H1 (cell line): ENCODE results near the gene MOCS3. TPM values are rescaled to one million over a fixed set of nuclear protein-coding genes. Genes with fewer than 3 reads are reported as not detected.

ENCODE experiments used
- CTCF ChIA-PET: fragments of 300-600 bp; sonication (Branson Sonifier 250); formaldehyde crosslinking; loops from one replicate; lab custom pipeline; 2021; ENCODE audit not compliant: partially characterized antibody; lab: Charles Lee
- POLR2A ChIA-PET: fragments of 300-600 bp; sonication (Branson Sonifier 250); formaldehyde crosslinking; loops from one replicate; lab custom pipeline; 2021; ENCODE audit warnings: inconsistent platforms; ENCODE audit not compliant: partially characterized antibody; lab: Charles Lee
- DNase-seq, 2 experiments: peaks; one replicate each; pipeline versions ENCODE4 v3.0.0 to v3.0.0-alpha.2; 2010 to 2022; ENCODE audit warnings: low spot score in 2 of 2, low read depth in 1 of 2, mixed read lengths in 1 of 2
- FAIRE-seq: peaks from 2 replicates; lab custom pipeline; 2011; peaks lifted over from hg19 to GRCh38; lab: Jason Lieb, UNC
- H2AFZ ChIP-seq: 2 replicates; pipeline ENCODE4 v1.8.1; 2012; ENCODE audit warnings: low read length, inconsistent platforms
- H2AK5ac ChIP-seq: 2 replicates; pipeline ENCODE4 v1.6.1; 2013; ENCODE audit warnings: low read depth, low read length
- H2BK120ac ChIP-seq: replicated peaks from 2 replicates; pipeline ENCODE3; 2013; ENCODE audit warnings: low read depth, low read length, inconsistent platforms
- H2BK12ac ChIP-seq: 2 replicates; pipeline ENCODE4 v1.6.1; 2013; ENCODE audit warnings: low read depth, low read length
- H2BK15ac ChIP-seq: 2 replicates; pipeline ENCODE4 v1.6.1; 2013; ENCODE audit warnings: low read length
- H2BK20ac ChIP-seq: 2 replicates; pipeline ENCODE4 v1.6.1; 2013; ENCODE audit warnings: low read length
- H2BK5ac ChIP-seq: 2 replicates; pipeline ENCODE4 v1.6.1; 2013; ENCODE audit warnings: low read depth, low read length
- H3K14ac ChIP-seq: 2 replicates; pipeline ENCODE4 v1.6.1; 2013; ENCODE audit warnings: inconsistent platforms; ENCODE audit not compliant: insufficient read length
- H3K18ac ChIP-seq: 2 replicates; pipeline ENCODE4 v1.6.1; 2013; ENCODE audit warnings: low read length; ENCODE audit errors: extremely low read depth
- H3K23ac ChIP-seq: 2 replicates; pipeline ENCODE4 v1.6.1; 2013; ENCODE audit warnings: inconsistent platforms; ENCODE audit not compliant: insufficient read length
- H3K23me2 ChIP-seq: 2 replicates; pipeline ENCODE4 v1.6.1; 2013; ENCODE audit warnings: low read depth, low read length
- H3K27ac ChIP-seq: 2 replicates; pipeline ENCODE4 v1.6.1; 2011; ENCODE audit warnings: low read depth, low read length, inconsistent platforms
- H3K27me3 ChIP-seq, 4 experiments: replicated peaks in 1 of 4; 1 replicate in 1 of 4; 2 replicates in 3 of 4; pipeline versions ENCODE4 v1.6.1 to v1.8.1; 2011 to 2013; ENCODE audit warnings: low read length in 3 of 4, mild to moderate bottlenecking in 3 of 4, inconsistent platforms in 2 of 4, mixed read lengths in 2 of 4, moderate library complexity in 1 of 4; ENCODE audit not compliant: control insufficient read depth in 3 of 4, insufficient read depth in 3 of 4; ENCODE audit errors: extremely low read depth in 1 of 4
- H3K36me3 ChIP-seq, 4 experiments: 2 replicates each; pipeline versions ENCODE4 v1.6.1 to v1.8.1; 2011 to 2013; ENCODE audit warnings: mild to moderate bottlenecking in 4 of 4, low read length in 3 of 4, moderate library complexity in 2 of 4, control low read depth in 1 of 4, inconsistent platforms in 1 of 4; ENCODE audit not compliant: insufficient read depth in 4 of 4, control insufficient read depth in 2 of 4
- H3K4ac ChIP-seq: replicated peaks from 2 replicates; pipeline ENCODE3; 2013; ENCODE audit warnings: low read length, low read depth, mixed read lengths, inconsistent platforms; ENCODE audit not compliant: insufficient read length
- H3K4me1 ChIP-seq, 4 experiments: replicated peaks in 1 of 4; 1 replicate in 1 of 4; 2 replicates in 3 of 4; pipeline versions ENCODE4 v1.6.1 to v1.8.1; 2011 to 2013; ENCODE audit warnings: low read length in 3 of 4, inconsistent platforms in 2 of 4, mixed read lengths in 1 of 4; ENCODE audit not compliant: insufficient read depth in 4 of 4, control insufficient read depth in 3 of 4
- H3K4me2 ChIP-seq, 2 experiments: 2 replicates each; pipeline versions ENCODE4 v1.6.1 to v1.8.1; 2011 to 2013; ENCODE audit warnings: low read depth in 2 of 2, low read length in 2 of 2, control low read depth in 1 of 2, inconsistent platforms in 1 of 2, mild to moderate bottlenecking in 1 of 2; ENCODE audit not compliant: insufficient read depth in 1 of 2
- H3K4me3 ChIP-seq, 4 experiments: fragments of 200-600, 300-600 bp in 1 of 4; sonication (generic), shearing (Covaris generic), sonication (Bioruptor Twin) in 1 of 4; 2 replicates each; pipeline versions ENCODE4 v1.5.1 to v1.8.1; 2011 to 2016; ENCODE audit warnings: low read length in 4 of 4, low read depth in 3 of 4, control low read depth in 2 of 4, inconsistent platforms in 2 of 4, mild to moderate bottlenecking in 2 of 4, mixed read lengths in 1 of 4, moderate library complexity in 1 of 4; ENCODE audit not compliant: insufficient read depth in 2 of 4; ENCODE audit errors: extremely low read depth in 1 of 4
- H3K56ac ChIP-seq: replicated peaks from 2 replicates; pipeline ENCODE3; 2013; ENCODE audit warnings: low read depth, mild to moderate bottlenecking, mixed read lengths, low read length, inconsistent platforms; ENCODE audit not compliant: insufficient read length
- H3K79me1 ChIP-seq: 2 replicates; pipeline ENCODE4 v1.6.1; 2013; ENCODE audit warnings: low read depth, low read length, control low read depth
- H3K79me2 ChIP-seq, 2 experiments: 2 replicates each; pipeline versions ENCODE4 v1.6.1 to v1.8.1; 2012 to 2013; ENCODE audit warnings: low read length in 2 of 2, mild to moderate bottlenecking in 2 of 2, inconsistent platforms in 1 of 2; ENCODE audit not compliant: insufficient read depth in 2 of 2, control insufficient read depth in 1 of 2
- H3K9ac ChIP-seq, 4 experiments: replicated peaks in 1 of 4; 1 replicate in 1 of 4; 2 replicates in 3 of 4; pipeline versions ENCODE4 v1.6.1 to v1.8.1; 2011 to 2013; ENCODE audit warnings: low read depth in 3 of 4, low read length in 3 of 4, control low read depth in 2 of 4, mild to moderate bottlenecking in 2 of 4, moderate library complexity in 2 of 4, inconsistent platforms in 1 of 4; ENCODE audit errors: extremely low read depth in 1 of 4
- H3K9me3 ChIP-seq, 2 experiments: 2 replicates each; pipeline versions ENCODE4 v1.6.1 to v1.8.1; 2012 to 2013; ENCODE audit warnings: mild to moderate bottlenecking in 2 of 2, moderate library complexity in 2 of 2, control low read depth in 1 of 2, inconsistent platforms in 1 of 2, low read depth in 1 of 2, low read length in 1 of 2, mixed read lengths in 1 of 2; ENCODE audit not compliant: insufficient read depth in 2 of 2
- H4K20me1 ChIP-seq, 2 experiments: replicated peaks in 1 of 2; 2 replicates each; pipeline versions ENCODE3 to v1.8.1; 2011 to 2013; ENCODE audit warnings: inconsistent platforms in 2 of 2, low read length in 2 of 2, mild to moderate bottlenecking in 1 of 2; ENCODE audit not compliant: insufficient read depth in 2 of 2, control insufficient read depth in 1 of 2
- H4K5ac ChIP-seq: 2 replicates; pipeline ENCODE4 v1.6.1; 2013; ENCODE audit warnings: low read length, low read depth, mixed read lengths, inconsistent platforms; ENCODE audit not compliant: insufficient read length
- H4K8ac ChIP-seq: 2 replicates; pipeline ENCODE4 v1.8.0; 2013; ENCODE audit warnings: mild to moderate bottlenecking, moderate library complexity, low read length, inconsistent platforms; ENCODE audit not compliant: insufficient read depth; ENCODE audit errors: extremely low read depth
- H4K91ac ChIP-seq: replicated peaks from 2 replicates; pipeline ENCODE3; 2013; ENCODE audit warnings: low read length, mixed read lengths, inconsistent platforms; ENCODE audit not compliant: insufficient read length
- CTBP2 ChIP-seq: IDR thresholded peaks from 2 replicates; pipeline ENCODE4 v1.7.0; 2011; ENCODE audit warnings: borderline replicate concordance, mild to moderate bottlenecking, moderate library complexity, mixed read lengths, low read length; ENCODE audit not compliant: insufficient read depth, insufficient read length
- JUND ChIP-seq: IDR thresholded peaks from 2 replicates; pipeline ENCODE4 v1.6.1; 2011; ENCODE audit warnings: mild to moderate bottlenecking, improper control_type of control experiment, low read length
- KDM4A ChIP-seq: IDR thresholded peaks from one replicate; pipeline ENCODE4 v1.7.1; 2012; ENCODE audit warnings: low read depth, mild to moderate bottlenecking, moderate library complexity, low read length, inconsistent platforms; ENCODE audit not compliant: severe bottlenecking
- POU5F1 ChIP-seq: IDR thresholded peaks from 2 replicates; pipeline ENCODE4 v1.6.1; 2011; ENCODE audit warnings: low read depth, mild to moderate bottlenecking, low read length, moderate library complexity
- TAF1 ChIP-seq: IDR thresholded peaks from 2 replicates; pipeline ENCODE4 v1.6.1; 2011; ENCODE audit warnings: mild to moderate bottlenecking, low read depth, low read length
- WGBS, 2 experiments: shearing (Covaris generic) in 1 of 2; methylation state at CpG; one replicate each; pipeline versions ENCODE4 v1.1.6 to v1.1.7; 2013 to 2015; ENCODE audit warnings: low lambda C conversion rate in 2 of 2, mixed read lengths in 2 of 2, inconsistent platforms in 1 of 2, low coverage in 1 of 2, missing lambda C conversion rate in 1 of 2; ENCODE audit not compliant: insufficient replicate concordance in 2 of 2, insufficient coverage in 1 of 2, insufficient read length in 1 of 2; ENCODE audit errors: extremely low coverage in 1 of 2, missing lambda C conversion rate in 1 of 2; 5-methylcytosine and 5-hydroxymethylcytosine counted together
- polyA plus RNA-seq, 7 experiments: library from polyadenylated mRNA; depleted of rRNA in 3 of 7; stranded (reverse) in 5 of 7; unstranded in 2 of 7; fragments of >200 nt in 5 of 7; fragments of 200-250 nt in 2 of 7; gene quantifications; 1 replicate in 5 of 7; 2 replicates in 1 of 7; 4 replicates in 1 of 7; pipeline versions ENCODE4 v1.2.1 to v1.2.3, GENCODE V29; 2011 to 2013; ENCODE audit warnings: missing spikeins in 2 of 7, mixed read lengths in 2 of 7
- total RNA-seq: library from RNA; stranded (reverse); fragmentation: NEBNext Ultra II Directional; extraction: Animal tissue kit (Norgen Biotek cat#: 25700); gene quantifications from 2 replicates; pipeline ENCODE4 v1.2.1, GENCODE V29; 2021
- TF ChIP-seq, protein P1 (sequence below): IDR thresholded peaks from 2 replicates; pipeline ENCODE4 v1.6.1; 2012; ENCODE audit warnings: low read length, inconsistent platforms

Gene MOCS3
- total and polyA plus RNA-seq, 2 of the 8 experiments (the other 6 are each of a cell fraction or from before 2014, with no cell fraction given): 6.2 to 6.3 TPM

DNA sequence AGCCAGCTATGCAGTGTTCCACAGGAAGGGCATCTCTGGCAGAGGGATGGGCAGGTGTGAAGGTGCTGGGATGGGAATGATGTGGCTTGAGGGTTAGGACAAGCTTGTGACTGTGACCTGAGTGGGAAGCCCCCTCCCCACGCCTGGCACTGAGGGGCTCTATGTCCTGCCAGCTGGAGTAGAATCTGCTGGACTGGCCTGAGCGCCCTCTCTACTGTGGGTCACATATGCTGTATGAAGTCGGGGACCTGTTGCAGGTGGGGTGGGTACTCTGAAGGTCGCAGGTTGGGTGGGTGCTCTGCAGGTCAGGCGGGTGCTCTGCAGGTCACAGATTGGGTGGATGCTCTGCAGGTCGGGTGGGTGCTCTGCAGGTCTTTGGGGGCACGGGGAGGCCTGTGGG is 44.0 kb downstream of the MOCS3 start:
- Histone ChIP-seq H2AK5ac (no peak overlapping the region), H3K56ac (no peak overlapping the region), H2BK20ac (no peak overlapping the region), H3K9me3 (no peaks in the 10 kb centered on the region), H2BK5ac (no peak overlapping the region), H3K4ac (no peak overlapping the region), H2BK12ac (no peak overlapping the region), H3K14ac (no peak overlapping the region), H3K27me3 (no peaks in the 10 kb centered on the region; a peak in 1 of 7 replicates), H3K18ac (no peak overlapping the region), H3K23ac (no peak overlapping the region), H2BK120ac (no peak overlapping the region), H4K91ac (no peak overlapping the region), H3K79me1 (no peaks in the 10 kb centered on the region), H3K23me2 (no peaks in the 10 kb centered on the region), H3K79me2 (no peaks in the 10 kb centered on the region), H4K5ac (no peak overlapping the region), H4K20me1 (no peaks in the 10 kb centered on the region), H3K4me2 (no peak overlapping the region), H2BK15ac (no peak overlapping the region), H3K27ac (no peak overlapping the region), H2AFZ (no peak overlapping the region), H3K4me3 (no peak overlapping the region), H4K8ac (peak overlapping the region; percentile 38; the same call in 1 of the 2 replicates), H3K4me1 (no peaks in the 10 kb centered on the region), H3K36me3 (no peaks in the 10 kb centered on the region; a peak in 1 of 8 replicates), H3K9ac (no peak overlapping the region)
- TF ChIP-seq POU5F1 (no peak), CTBP2 (no peak), JUND (no peak), KDM4A (no peak), TAF1 (no peak)
- TF ChIP-seq, protein P1, sequence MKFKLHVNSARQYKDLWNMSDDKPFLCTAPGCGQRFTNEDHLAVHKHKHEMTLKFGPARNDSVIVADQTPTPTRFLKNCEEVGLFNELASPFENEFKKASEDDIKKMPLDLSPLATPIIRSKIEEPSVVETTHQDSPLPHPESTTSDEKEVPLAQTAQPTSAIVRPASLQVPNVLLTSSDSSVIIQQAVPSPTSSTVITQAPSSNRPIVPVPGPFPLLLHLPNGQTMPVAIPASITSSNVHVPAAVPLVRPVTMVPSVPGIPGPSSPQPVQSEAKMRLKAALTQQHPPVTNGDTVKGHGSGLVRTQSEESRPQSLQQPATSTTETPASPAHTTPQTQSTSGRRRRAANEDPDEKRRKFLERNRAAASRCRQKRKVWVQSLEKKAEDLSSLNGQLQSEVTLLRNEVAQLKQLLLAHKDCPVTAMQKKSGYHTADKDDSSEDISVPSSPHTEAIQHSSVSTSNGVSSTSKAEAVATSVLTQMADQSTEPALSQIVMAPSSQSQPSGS: no peak
- 91% methylated on average over 7 of the region's 7 CpGs; no CpG with 5 or more reads in 1 of the 2 experiments for WGBS, 2 experiments
- POLR2A ChIA-PET: interaction anchor here (0.8 to 0.9 kb wide), 2 partner anchors 13 to 25 kb away, joined by 3 read pairs; no protein-coding TSS in a partner anchor
- CTCF ChIA-PET: interaction anchor here (0.8 to 2.3 kb wide), 4 partner anchors 10 to 15 kb away, joined by 3 to 10 read pairs (median 4); no protein-coding TSS in a partner anchor
- DNase-seq (no peak), FAIRE-seq (no peak)
